Fibroblast of lung (primary cell): ENCODE data around the gene CAMK1D. TPM values are rescaled to one million over a fixed set of nuclear protein-coding genes. Genes with fewer than 3 reads are reported as not detected.

Experiments
- DNase-seq, 2 donors: peaks; one replicate each; pipeline versions ENCODE4 v3.0.0 to v3.0.0-alpha.2; 2010; ENCODE audit warnings: low read depth in 2 of 2
- H2AFZ ChIP-seq: 2 replicates; pipeline ENCODE4 v1.5.1; 2012; ENCODE audit warnings: low read length, control low read depth, inconsistent platforms
- H3K27ac ChIP-seq: 2 replicates; pipeline ENCODE4 v1.5.1; 2011; ENCODE audit warnings: low read length, control low read depth; ENCODE audit not compliant: insufficient read depth
- H3K27me3 ChIP-seq: 2 replicates; pipeline ENCODE4 v1.5.1; 2011; ENCODE audit warnings: mild to moderate bottlenecking, low read length; ENCODE audit not compliant: control insufficient read depth, insufficient read depth
- H3K36me3 ChIP-seq: 2 replicates; pipeline ENCODE4 v1.5.1; 2011; ENCODE audit warnings: low read length; ENCODE audit not compliant: control insufficient read depth, insufficient read depth
- H3K4me1 ChIP-seq: 2 replicates; pipeline ENCODE4 v1.5.1; 2011; ENCODE audit warnings: low read length; ENCODE audit not compliant: control insufficient read depth, insufficient read depth; ENCODE audit errors: extremely low read depth
- H3K4me2 ChIP-seq: 2 replicates; pipeline ENCODE4 v1.5.1; 2011; ENCODE audit warnings: low read length, control low read depth; ENCODE audit not compliant: insufficient read depth; ENCODE audit errors: extremely low read depth
- H3K4me3 ChIP-seq, 4 experiments: fragments of 200-600 bp in 1 of 4; sonication (generic) in 1 of 4; replicated peaks in 1 of 4; 2 replicates each; pipeline ENCODE4 v1.5.1; 2011 to 2016; ENCODE audit warnings: low read length in 4 of 4, low read depth in 3 of 4, mild to moderate bottlenecking in 3 of 4, control low read depth in 2 of 4, inconsistent platforms in 1 of 4, mixed read lengths in 1 of 4; ENCODE audit not compliant: insufficient read depth in 1 of 4; ENCODE audit errors: control extremely low read depth in 1 of 4
- H3K79me2 ChIP-seq: 2 replicates; pipeline ENCODE4 v1.5.1; 2012; ENCODE audit warnings: mild to moderate bottlenecking, low read length, inconsistent platforms; ENCODE audit not compliant: control insufficient read depth, insufficient read depth
- H3K9ac ChIP-seq: 2 replicates; pipeline ENCODE4 v1.5.1; 2011; ENCODE audit warnings: mild to moderate bottlenecking, low read length, control low read depth; ENCODE audit not compliant: insufficient read depth
- H3K9me3 ChIP-seq: 2 replicates; pipeline ENCODE4 v1.5.1; 2012; ENCODE audit warnings: low read depth, low read length; ENCODE audit not compliant: control insufficient read depth, insufficient read depth
- H4K20me1 ChIP-seq: 2 replicates; pipeline ENCODE4 v1.5.1; 2011; ENCODE audit warnings: low read length; ENCODE audit not compliant: control insufficient read depth, insufficient read depth; ENCODE audit errors: extremely low read depth
- EZH2 ChIP-seq: IDR thresholded peaks from 2 replicates; pipeline ENCODE4 v1.5.1; 2012; ENCODE audit warnings: low read length, control low read depth, mild to moderate bottlenecking; ENCODE audit errors: missing control alignments
- polyA plus RNA-seq, 2 donors: library from polyadenylated mRNA; depleted of rRNA in 1 of 2; stranded (reverse) in 1 of 2; unstranded in 1 of 2; fragments of >200 nt; gene quantifications; 2 replicates each; pipeline ENCODE4 v1.2.1, GENCODE V29; 2011 to 2012; ENCODE audit warnings: missing spikeins in 1 of 2
- total RNA-seq: library from RNA; depleted of rRNA; stranded (reverse); fragments of >200 nt; gene quantifications from 2 replicates; pipeline ENCODE4 v1.2.1, GENCODE V29; 2014
- TF ChIP-seq, protein P1 (sequence below), 2 donors: IDR thresholded peaks in 1 of 2; conservative IDR thresholded peaks in 1 of 2; 1 replicate in 1 of 2; 2 replicates in 1 of 2; pipeline ENCODE4 v1.5.1; 2011 to 2012; ENCODE audit warnings: low read length in 2 of 2, control low read depth in 1 of 2, inconsistent platforms in 1 of 2, low read depth in 1 of 2, mild to moderate bottlenecking in 1 of 2

Gene CAMK1D
- total and polyA plus RNA-seq, 2 donors (not counting 1 experiment from before 2014, with no cell fraction given) = 2.3 TPM

DNA sequence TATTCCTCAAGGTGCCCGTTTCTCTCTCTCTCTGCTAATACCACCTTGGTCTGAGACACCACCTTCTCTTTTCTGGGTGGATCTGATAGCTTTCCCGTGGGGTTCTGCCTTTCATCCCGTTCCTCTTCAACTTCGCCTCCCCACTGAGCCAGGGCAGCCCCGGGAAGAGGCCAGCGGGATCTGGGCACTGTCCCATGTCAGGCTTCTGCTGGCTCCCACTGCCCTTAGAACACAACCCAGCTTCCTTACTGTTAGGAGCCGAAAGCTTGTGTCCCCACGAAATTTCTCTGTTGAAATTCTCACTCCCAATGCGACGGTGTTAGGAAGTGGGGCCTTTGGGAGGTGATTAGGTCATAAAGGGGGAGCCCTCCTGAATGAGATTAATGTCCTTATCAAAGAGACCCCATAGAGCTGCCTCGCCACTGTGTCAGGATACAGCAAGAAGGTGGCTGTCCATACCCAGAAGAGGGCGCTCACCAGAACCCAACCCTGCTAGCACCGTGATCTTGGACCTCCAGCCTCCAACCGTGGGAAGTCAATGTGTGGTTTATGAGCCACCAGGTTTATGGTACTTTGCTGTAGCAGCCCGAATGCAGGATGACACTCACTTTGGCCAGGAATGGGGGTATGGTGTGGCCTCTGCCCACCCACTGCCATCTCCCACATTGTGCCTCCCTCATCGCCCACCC is 79.2 kb downstream of the CAMK1D start:
- Histone ChIP-seq H3K36me3 (no peaks in the 10 kb centered on the region), H4K20me1 (no peaks in the 10 kb centered on the region), H3K4me2 (no peak overlapping the region), H3K4me3 (no peak overlapping the region), H2AFZ (no peak overlapping the region), H3K27me3 (peaks cover 5% of the 10 kb centered on the region), H3K27ac (no peak overlapping the region), H3K9me3 (no peaks in the 10 kb centered on the region), H3K79me2 (no peaks in the 10 kb centered on the region), H3K4me1 (no peaks in the 10 kb centered on the region), H3K9ac (no peak overlapping the region)
- TF ChIP-seq EZH2 = no peak
- TF ChIP-seq, protein P1, sequence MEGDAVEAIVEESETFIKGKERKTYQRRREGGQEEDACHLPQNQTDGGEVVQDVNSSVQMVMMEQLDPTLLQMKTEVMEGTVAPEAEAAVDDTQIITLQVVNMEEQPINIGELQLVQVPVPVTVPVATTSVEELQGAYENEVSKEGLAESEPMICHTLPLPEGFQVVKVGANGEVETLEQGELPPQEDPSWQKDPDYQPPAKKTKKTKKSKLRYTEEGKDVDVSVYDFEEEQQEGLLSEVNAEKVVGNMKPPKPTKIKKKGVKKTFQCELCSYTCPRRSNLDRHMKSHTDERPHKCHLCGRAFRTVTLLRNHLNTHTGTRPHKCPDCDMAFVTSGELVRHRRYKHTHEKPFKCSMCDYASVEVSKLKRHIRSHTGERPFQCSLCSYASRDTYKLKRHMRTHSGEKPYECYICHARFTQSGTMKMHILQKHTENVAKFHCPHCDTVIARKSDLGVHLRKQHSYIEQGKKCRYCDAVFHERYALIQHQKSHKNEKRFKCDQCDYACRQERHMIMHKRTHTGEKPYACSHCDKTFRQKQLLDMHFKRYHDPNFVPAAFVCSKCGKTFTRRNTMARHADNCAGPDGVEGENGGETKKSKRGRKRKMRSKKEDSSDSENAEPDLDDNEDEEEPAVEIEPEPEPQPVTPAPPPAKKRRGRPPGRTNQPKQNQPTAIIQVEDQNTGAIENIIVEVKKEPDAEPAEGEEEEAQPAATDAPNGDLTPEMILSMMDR (conservative IDR thresholded peaks at IDR 0.05 in 1 of 2, IDR thresholded peaks at IDR 0.05 in 1 of 2; ENCODE audit: low read depth in 1 of 2, low read length in 2 of 2) = no peak
- DNase-seq = no peak

DNA sequence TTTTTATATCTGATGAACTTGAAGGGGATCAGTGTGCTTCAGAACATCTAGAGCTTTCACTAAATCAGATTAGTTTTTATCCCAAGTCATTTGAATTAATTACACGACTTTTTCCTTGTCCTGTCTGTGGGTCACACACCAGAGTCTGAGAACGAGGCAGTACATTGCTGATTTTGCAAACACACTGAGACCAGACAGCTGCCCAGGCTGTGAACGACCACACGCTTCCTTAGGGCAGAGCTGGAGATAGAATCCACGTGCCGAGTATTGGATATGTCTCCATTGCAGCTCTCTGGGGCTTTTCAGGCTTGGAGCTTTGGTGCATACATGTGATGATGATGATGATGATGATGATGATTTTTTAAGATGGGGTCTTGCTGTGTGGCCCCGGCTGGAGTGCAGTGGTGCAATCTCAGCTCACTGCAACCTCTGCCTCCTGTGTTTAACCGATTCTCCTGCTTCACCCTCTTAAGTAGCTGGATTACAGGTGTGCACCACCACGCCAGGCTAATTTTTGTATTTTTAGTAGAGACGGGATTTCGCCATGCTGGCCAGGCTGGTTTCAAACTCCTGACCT is 81.1 kb downstream of the CAMK1D start:
- TF ChIP-seq, protein P1 (conservative IDR thresholded peaks at IDR 0.05 in 1 of 2, IDR thresholded peaks at IDR 0.05 in 1 of 2; ENCODE audit: low read depth in 1 of 2, low read length in 2 of 2) = no peak
- no peak for TF ChIP-seq EZH2
- H3K9me3 ChIP-seq = no peaks in the 10 kb centered on the region
- H3K27ac ChIP-seq = no peak overlapping the region
- H3K4me3 ChIP-seq = no peak overlapping the region
- H4K20me1 ChIP-seq = no peaks in the 10 kb centered on the region
- no peak for DNase-seq
- H3K79me2 ChIP-seq = no peaks in the 10 kb centered on the region
- H3K36me3 ChIP-seq = no peaks in the 10 kb centered on the region
- H3K27me3 ChIP-seq = peaks cover 2% of the 10 kb centered on the region
- H3K9ac ChIP-seq = no peak overlapping the region
- H2AFZ ChIP-seq = no peak overlapping the region
- H3K4me1 ChIP-seq = no peaks in the 10 kb centered on the region
- no peak overlapping the region for H3K4me2 ChIP-seq

DNA sequence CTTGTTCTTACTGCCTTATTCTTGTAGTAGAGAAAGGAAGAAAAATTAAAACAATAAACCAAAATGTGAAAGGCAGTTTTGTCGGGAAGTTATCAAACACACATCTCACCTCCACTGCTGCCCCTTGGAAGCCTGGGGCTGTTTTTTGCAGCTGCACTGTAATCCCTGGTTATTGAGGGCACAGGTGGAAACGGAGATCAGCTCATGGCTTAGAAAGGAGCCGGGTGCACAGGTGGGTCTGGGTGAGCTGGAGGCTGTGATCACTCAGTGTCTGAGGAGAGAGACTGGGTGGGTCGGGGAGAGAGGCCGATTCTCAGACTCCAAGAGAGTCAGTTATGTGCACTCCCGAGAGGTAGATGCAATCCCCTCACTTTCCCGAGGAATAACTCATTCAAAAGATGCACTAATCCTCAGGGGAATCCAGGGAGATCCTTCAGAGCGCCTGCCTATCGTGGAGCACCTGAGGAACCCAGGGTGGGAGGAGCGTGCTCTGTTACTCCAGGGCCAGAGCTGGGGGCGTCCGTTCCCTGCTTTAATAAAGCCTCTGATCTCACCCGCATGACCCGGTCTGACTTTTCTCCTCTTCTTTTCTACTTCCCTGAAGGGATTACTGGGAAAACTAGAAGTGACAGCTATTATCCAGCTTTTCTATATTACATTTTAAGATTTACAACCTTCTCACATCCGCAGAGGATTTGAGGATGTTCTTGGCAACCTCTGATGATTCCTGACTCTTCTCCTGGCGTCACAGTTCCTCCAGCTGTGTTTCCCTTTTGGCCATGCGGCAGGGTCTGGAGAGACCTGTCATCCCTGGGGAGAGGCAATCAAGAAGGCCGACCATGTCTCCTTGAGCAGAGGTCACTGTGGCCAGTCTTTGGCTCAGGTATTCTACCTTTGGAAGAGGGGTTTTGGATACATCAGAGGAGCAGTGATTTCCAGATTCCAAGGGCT is 82.1 kb downstream of the CAMK1D start:
- H3K27me3 ChIP-seq = peaks cover 5% of the 10 kb centered on the region
- H3K79me2 ChIP-seq = no peaks in the 10 kb centered on the region
- no peak for TF ChIP-seq EZH2
- no peak overlapping the region for H3K27ac ChIP-seq
- no peaks in the 10 kb centered on the region for H3K9me3 ChIP-seq
- H3K4me3 ChIP-seq = no peak overlapping the region
- no peaks in the 10 kb centered on the region for H3K36me3 ChIP-seq
- no peak overlapping the region for H2AFZ ChIP-seq
- H3K4me2 ChIP-seq = no peak overlapping the region
- no peak for DNase-seq
- no peak overlapping the region for H3K9ac ChIP-seq
- H4K20me1 ChIP-seq = no peaks in the 10 kb centered on the region
- no peaks in the 10 kb centered on the region for H3K4me1 ChIP-seq
